CD4-positive, alpha-beta memory T cell (primary cell): ENCODE measurements around the gene SLC8A3. TPM values are rescaled to one million over a fixed set of nuclear protein-coding genes. Genes with fewer than 3 reads are reported as not detected.

Source experiments
- CTCF ChIA-PET: fragments of 350-600 bp; sonication (Branson Sonifier 250); formaldehyde crosslinking; loops from one replicate; lab custom pipeline; 2021; ENCODE audit warnings: inconsistent platforms; ENCODE audit not compliant: partially characterized antibody; lab: Charles Lee
- POLR2A ChIA-PET: fragments of 350-600 bp; sonication (Branson Sonifier 250); formaldehyde crosslinking; loops from one replicate; lab custom pipeline; 2021; ENCODE audit not compliant: partially characterized antibody; lab: Charles Lee
- DNase-seq, 5 donors: peaks; one replicate each; pipeline versions ENCODE4 v3.0.0 to v3.0.0-alpha.2; 2020 to 2022; ENCODE audit warnings: mixed read lengths in 1 of 5
- H3K27ac ChIP-seq: one replicate; pipeline ENCODE4 v1.7.0; 2013; ENCODE audit warnings: low read depth, low read length
- H3K27me3 ChIP-seq: 2 replicates; pipeline ENCODE4 v1.7.0; 2013; ENCODE audit warnings: mild to moderate bottlenecking, low read length, moderate library complexity; ENCODE audit not compliant: insufficient read depth
- H3K36me3 ChIP-seq: 2 replicates; pipeline ENCODE4 v1.7.0; 2013; ENCODE audit warnings: mild to moderate bottlenecking, low read length, moderate library complexity; ENCODE audit not compliant: insufficient read depth
- H3K4me1 ChIP-seq: 2 replicates; pipeline ENCODE4 v1.7.0; 2013; ENCODE audit warnings: mild to moderate bottlenecking, low read length, moderate library complexity; ENCODE audit not compliant: insufficient read depth
- H3K4me3 ChIP-seq, 2 donors: one replicate each; pipeline ENCODE4 v1.7.0; 2013; ENCODE audit warnings: low read length in 2 of 2, mild to moderate bottlenecking in 1 of 2
- H3K9me3 ChIP-seq, 2 donors: one replicate each; pipeline ENCODE4 v1.7.0; 2013; ENCODE audit warnings: low read length in 2 of 2, control low read depth in 1 of 2; ENCODE audit not compliant: control insufficient read depth in 1 of 2
- H3K27ac Mint-ChIP-seq, 7 donors: one replicate each; pipeline ENCODE4 v1.8.0; 2020 to 2021; ENCODE audit warnings: mixed read lengths in 7 of 7, mild to moderate bottlenecking in 6 of 7, inconsistent platforms in 3 of 7, moderate library complexity in 3 of 7
- H3K27me3 Mint-ChIP-seq, 2 donors: one replicate each; pipeline ENCODE4 v1.8.0; 2020 to 2021; ENCODE audit warnings: mixed read lengths in 2 of 2
- H3K36me3 Mint-ChIP-seq, 2 donors: one replicate each; pipeline ENCODE4 v1.8.0; 2020 to 2021; ENCODE audit warnings: mixed read lengths in 2 of 2, inconsistent platforms in 1 of 2, mild to moderate bottlenecking in 1 of 2
- H3K4me1 Mint-ChIP-seq, 4 donors: one replicate each; pipeline ENCODE4 v1.8.0; 2020 to 2021; ENCODE audit warnings: mixed read lengths in 4 of 4, mild to moderate bottlenecking in 1 of 4
- H3K4me3 Mint-ChIP-seq, 8 donors: one replicate each; pipeline ENCODE4 v1.8.0; 2020 to 2021; ENCODE audit warnings: mixed read lengths in 8 of 8, mild to moderate bottlenecking in 7 of 8, moderate library complexity in 6 of 8, inconsistent platforms in 3 of 8
- H3K9me3 Mint-ChIP-seq, 8 donors: one replicate each; pipeline ENCODE4 v1.8.0; 2020 to 2021; ENCODE audit warnings: mixed read lengths in 8 of 8, mild to moderate bottlenecking in 5 of 8, inconsistent platforms in 3 of 8, moderate library complexity in 1 of 8
- intact Hi-C: fragments of 100-400 bp; cut with micrococcal nuclease; formaldehyde crosslinking; loops from one replicate; pipeline ENCODE4 v1.15.1; 2023
- polyA plus RNA-seq, 2 donors: library from polyadenylated mRNA; unstranded; fragments of 300-500 nt; fragmentation: Illumina TruSeq; gene quantifications; one replicate each; pipeline ENCODE4 v1.2.3, GENCODE V29; 2021
- total RNA-seq, 2 experiments: library from RNA; stranded (reverse); gene quantifications; one replicate each; pipeline ENCODE4 v1.2.3, GENCODE V29; 2021

Gene SLC8A3
- total and polyA plus RNA-seq, 4 experiments from 2014 or later = not detected

DNA sequence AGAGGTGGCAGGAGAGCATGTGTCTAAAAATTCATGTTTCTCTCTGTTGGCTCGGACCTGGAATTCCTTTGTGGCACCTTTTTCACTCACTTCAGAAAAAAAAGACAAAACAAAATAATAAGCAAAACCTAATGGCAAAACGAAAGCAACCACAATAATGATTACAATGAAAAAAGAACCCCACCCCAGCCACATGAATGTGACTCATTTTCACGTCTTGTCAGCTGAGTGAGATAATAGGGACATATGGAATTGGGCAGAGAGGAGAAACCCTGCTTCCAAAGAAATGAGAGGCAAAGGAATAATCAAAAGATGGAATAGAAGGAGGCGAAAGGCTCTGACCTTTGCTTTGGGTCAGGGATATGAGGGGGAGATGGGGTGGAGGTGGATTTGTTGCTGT is 143.4 kb downstream of the SLC8A3 start:
- H3K9me3 Mint-ChIP-seq = peaks cover 0 to 2% (median 0%) of the 10 kb centered on the region in 8 donors
- Histone ChIP-seq H3K9me3 (no peaks in the 10 kb centered on the region), H3K4me3 (no peak overlapping the region), H3K27ac (no peak overlapping the region), H3K27me3 (no peaks in the 10 kb centered on the region), H3K4me1 (no peaks in the 10 kb centered on the region), H3K36me3 (no peaks in the 10 kb centered on the region)
- CTCF ChIA-PET = no interaction called here
- POLR2A ChIA-PET = no interaction called here
- H3K4me3 Mint-ChIP-seq = no peak overlapping the region
- no peaks in the 10 kb centered on the region for H3K4me1 Mint-ChIP-seq
- H3K36me3 Mint-ChIP-seq = no peaks in the 10 kb centered on the region
- peaks cover 16 to 21% of the 10 kb centered on the region in 2 donors for H3K27me3 Mint-ChIP-seq
- DNase-seq = no peak
- intact Hi-C loops = no loop called here
- no peak overlapping the region for H3K27ac Mint-ChIP-seq

DNA sequence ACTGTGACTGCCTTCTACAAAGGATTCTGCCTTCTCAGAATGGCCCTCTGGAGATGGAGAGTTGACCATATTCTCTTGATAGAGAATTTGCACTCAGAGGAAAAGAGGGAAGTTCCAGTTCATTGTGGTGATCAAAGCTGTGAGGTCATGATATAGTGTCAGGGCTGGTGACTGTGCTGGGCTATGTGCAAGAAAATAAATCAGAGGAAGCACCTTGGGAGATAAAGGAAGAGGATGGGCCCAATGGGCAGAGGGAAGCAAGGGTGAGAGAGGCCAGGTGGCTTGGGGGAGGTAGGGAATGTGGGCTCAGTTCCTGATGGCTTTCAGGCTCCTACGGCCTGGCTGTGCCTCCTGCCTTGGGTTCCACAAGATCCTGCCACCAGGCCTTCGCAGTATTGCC is 145.8 kb downstream of the SLC8A3 start:
- no peak overlapping the region for H3K27ac Mint-ChIP-seq

DNA sequence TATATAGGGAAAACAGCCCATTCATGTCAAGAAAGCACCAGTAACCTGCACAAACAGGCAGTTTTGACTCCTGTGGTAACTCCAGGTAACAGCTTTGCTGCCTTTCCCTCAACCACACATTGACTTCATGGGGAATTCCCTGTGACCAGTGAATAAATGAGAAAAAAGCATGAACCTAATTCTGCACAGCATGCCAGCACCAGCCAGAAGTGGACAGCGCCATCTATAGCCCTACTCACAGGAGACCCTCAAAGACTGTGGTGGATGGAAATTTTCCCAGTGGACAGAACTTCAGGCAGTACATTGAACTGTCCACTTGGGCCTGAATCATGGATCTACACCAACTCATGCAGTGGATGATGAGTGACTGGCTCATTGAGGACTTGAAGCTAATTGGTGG is 152.1 kb downstream of the SLC8A3 start:
- H3K36me3 Mint-ChIP-seq = no peaks in the 10 kb centered on the region
- Histone ChIP-seq H3K9me3 (no peaks in the 10 kb centered on the region), H3K36me3 (no peaks in the 10 kb centered on the region), H3K4me1 (no peaks in the 10 kb centered on the region), H3K4me3 (no peak overlapping the region), H3K27ac (no peak overlapping the region), H3K27me3 (no peaks in the 10 kb centered on the region)
- ChIA-PET CTCF (no interaction called here), POLR2A (no interaction called here)
- H3K27ac Mint-ChIP-seq = no peak overlapping the region
- peaks cover 5 to 20% of the 10 kb centered on the region in 2 donors for H3K27me3 Mint-ChIP-seq
- intact Hi-C loops = no loop called here
- no peak overlapping the region for H3K4me3 Mint-ChIP-seq
- no peaks in the 10 kb centered on the region for H3K4me1 Mint-ChIP-seq
- H3K9me3 Mint-ChIP-seq = peaks cover 0 to 5% (median 0%) of the 10 kb centered on the region in 8 donors
- DNase-seq = no peak

More for the DNA sequence above, 145.8 kb downstream of the SLC8A3 start:
- intact Hi-C loops = no loop called here
- H3K4me3 Mint-ChIP-seq = no peak overlapping the region
- H3K4me3 ChIP-seq = no peak overlapping the region
- CTCF ChIA-PET = no interaction called here
- no peak overlapping the region for H3K27ac ChIP-seq
- H3K27me3 ChIP-seq = no peaks in the 10 kb centered on the region
- H3K9me3 ChIP-seq = no peaks in the 10 kb centered on the region
- no peaks in the 10 kb centered on the region for H3K36me3 Mint-ChIP-seq
- peaks cover 0 to 5% (median 0%) of the 10 kb centered on the region in 8 donors for H3K9me3 Mint-ChIP-seq
- H3K4me1 ChIP-seq = no peaks in the 10 kb centered on the region
- peaks cover 21 to 28% of the 10 kb centered on the region in 2 donors for H3K27me3 Mint-ChIP-seq
- POLR2A ChIA-PET = no interaction called here
- H3K36me3 ChIP-seq = no peaks in the 10 kb centered on the region
- no peak for DNase-seq
- H3K4me1 Mint-ChIP-seq = no peaks in the 10 kb centered on the region

DNA sequence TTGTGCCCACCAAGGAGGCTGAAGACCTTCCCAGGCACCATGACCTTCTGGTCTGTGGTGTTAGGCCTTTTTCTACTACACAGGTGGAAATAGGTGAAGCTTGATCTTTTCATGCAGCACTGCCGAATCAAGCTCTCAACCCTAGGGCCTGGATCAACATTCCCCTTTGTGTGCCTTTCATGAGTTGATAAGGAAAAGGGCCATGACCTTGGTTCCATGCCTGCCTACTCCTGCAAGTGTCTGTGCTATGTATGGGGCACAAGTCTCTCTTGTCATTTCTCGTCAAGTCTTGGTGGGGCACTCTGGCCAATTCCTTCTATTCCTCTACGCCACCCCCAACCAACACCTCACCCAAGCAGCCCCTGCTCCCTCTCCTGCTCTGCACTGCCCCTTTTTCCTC is 154.5 kb downstream of the SLC8A3 start:
- no peaks in the 10 kb centered on the region for H3K4me1 Mint-ChIP-seq
- no peaks in the 10 kb centered on the region for H3K9me3 Mint-ChIP-seq
- Histone ChIP-seq H3K36me3 (no peaks in the 10 kb centered on the region), H3K4me3 (no peak overlapping the region), H3K4me1 (no peaks in the 10 kb centered on the region), H3K27me3 (no peaks in the 10 kb centered on the region), H3K27ac (no peak overlapping the region), H3K9me3 (no peaks in the 10 kb centered on the region)
- DNase-seq = no peak
- H3K27ac Mint-ChIP-seq = no peak overlapping the region
- ChIA-PET CTCF (no interaction called here), POLR2A (no interaction called here)
- intact Hi-C loops = no loop called here
- no peak overlapping the region for H3K4me3 Mint-ChIP-seq
- H3K27me3 Mint-ChIP-seq = peaks cover 8 to 9% of the 10 kb centered on the region in 2 donors
- H3K36me3 Mint-ChIP-seq = no peaks in the 10 kb centered on the region

DNA sequence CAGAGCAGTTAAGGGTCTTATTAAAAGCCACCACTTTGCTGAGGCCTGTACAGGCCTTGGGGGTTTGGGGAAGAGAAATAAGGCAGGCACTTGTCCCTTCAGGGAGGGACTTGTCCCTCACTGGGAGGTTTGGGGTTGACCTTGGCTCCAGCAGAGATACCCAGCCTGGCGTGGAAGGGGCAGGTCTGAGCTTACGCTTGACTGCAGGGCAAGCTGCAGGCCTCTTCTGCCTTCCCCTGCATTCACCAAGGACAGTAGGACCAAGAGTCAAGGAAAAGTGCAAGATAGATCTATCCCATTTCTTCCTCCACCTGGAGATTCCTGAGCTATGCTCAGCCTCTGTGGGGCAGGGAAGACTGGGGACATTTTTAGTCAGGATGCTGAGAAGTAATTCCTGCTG is 155.2 kb downstream of the SLC8A3 start:
- H3K36me3 Mint-ChIP-seq = no peaks in the 10 kb centered on the region
- Histone ChIP-seq H3K4me1 (no peaks in the 10 kb centered on the region), H3K27ac (no peak overlapping the region), H3K4me3 (no peak overlapping the region), H3K36me3 (no peaks in the 10 kb centered on the region), H3K27me3 (no peaks in the 10 kb centered on the region), H3K9me3 (no peaks in the 10 kb centered on the region)
- no peak for DNase-seq
- H3K4me1 Mint-ChIP-seq = no peaks in the 10 kb centered on the region
- H3K27me3 Mint-ChIP-seq = peaks cover 6 to 9% of the 10 kb centered on the region in 2 donors
- CTCF ChIA-PET = no interaction called here
- intact Hi-C loops = no loop called here
- POLR2A ChIA-PET = no interaction called here
- H3K4me3 Mint-ChIP-seq = no peak overlapping the region
- no peaks in the 10 kb centered on the region for H3K9me3 Mint-ChIP-seq
- no peak overlapping the region for H3K27ac Mint-ChIP-seq

DNA sequence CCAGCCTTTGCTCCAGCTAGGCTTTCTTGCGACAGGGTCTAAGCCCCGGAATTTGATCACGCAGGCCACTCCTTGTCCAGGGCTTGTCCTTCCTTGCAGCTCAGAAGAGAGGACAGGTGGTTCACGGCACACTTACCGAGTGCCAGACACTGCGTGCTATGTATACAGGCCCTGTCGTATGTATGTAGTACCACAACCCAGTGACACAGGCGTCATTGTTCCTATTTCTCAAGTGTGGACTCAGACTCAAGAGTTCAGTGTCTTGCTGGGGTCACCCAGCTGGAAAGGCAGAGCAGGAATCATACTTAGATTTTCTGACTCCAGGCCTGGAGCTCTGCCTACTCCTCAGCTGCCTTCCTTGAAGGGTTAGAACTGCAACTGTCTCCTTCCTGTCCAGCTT is 155.6 kb downstream of the SLC8A3 start:
- ChIA-PET POLR2A (no interaction called here), CTCF (no interaction called here)
- Mint-ChIP-seq H3K4me1 (peaks cover 0 to 2% (median under 1%) of the 10 kb centered on the region in 4 donors), H3K4me3 (no peak overlapping the region), H3K9me3 (no peaks in the 10 kb centered on the region), H3K27me3 (peaks cover 6 to 10% of the 10 kb centered on the region in 2 donors), H3K27ac (no peak overlapping the region), H3K36me3 (no peaks in the 10 kb centered on the region)
- H3K27me3 ChIP-seq = no peaks in the 10 kb centered on the region
- DNase-seq = no peak
- no peak overlapping the region for H3K4me3 ChIP-seq
- no peaks in the 10 kb centered on the region for H3K9me3 ChIP-seq
- H3K36me3 ChIP-seq = no peaks in the 10 kb centered on the region
- H3K27ac ChIP-seq = no peak overlapping the region
- H3K4me1 ChIP-seq = no peaks in the 10 kb centered on the region
- intact Hi-C loops = no loop called here

DNA sequence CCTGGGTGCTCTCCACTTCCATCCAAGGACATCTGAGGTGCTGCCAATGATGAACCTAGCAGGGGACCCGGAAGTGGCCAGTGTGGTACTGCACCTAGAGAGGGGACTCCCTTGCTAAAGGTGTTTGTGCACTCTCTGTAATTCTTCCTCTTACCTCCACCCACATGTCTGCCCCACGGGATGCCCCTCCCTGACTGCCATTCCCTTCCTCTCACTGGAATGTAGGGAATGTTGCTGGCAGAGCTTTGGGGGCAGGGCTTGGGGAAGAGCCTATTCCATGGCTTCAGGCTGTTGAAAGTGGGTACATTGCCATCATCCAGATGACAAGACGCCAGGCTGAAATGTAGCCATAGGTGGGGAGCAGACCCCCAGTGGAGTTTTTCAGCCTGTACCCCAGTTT is 156.3 kb downstream of the SLC8A3 start:
- Mint-ChIP-seq H3K27ac (no peak overlapping the region), H3K27me3 (peaks cover 6 to 10% of the 10 kb centered on the region in 2 donors), H3K36me3 (no peaks in the 10 kb centered on the region), H3K4me3 (no peak overlapping the region), H3K4me1 (peaks cover 0 to 3% (median under 1%) of the 10 kb centered on the region in 4 donors), H3K9me3 (no peaks in the 10 kb centered on the region)
- ChIA-PET POLR2A (no interaction called here), CTCF (no interaction called here)
- Histone ChIP-seq H3K27ac (no peak overlapping the region), H3K27me3 (no peaks in the 10 kb centered on the region), H3K36me3 (no peaks in the 10 kb centered on the region), H3K9me3 (no peaks in the 10 kb centered on the region), H3K4me3 (no peak overlapping the region), H3K4me1 (no peaks in the 10 kb centered on the region)
- no peak for DNase-seq
- intact Hi-C loops = no loop called here

DNA sequence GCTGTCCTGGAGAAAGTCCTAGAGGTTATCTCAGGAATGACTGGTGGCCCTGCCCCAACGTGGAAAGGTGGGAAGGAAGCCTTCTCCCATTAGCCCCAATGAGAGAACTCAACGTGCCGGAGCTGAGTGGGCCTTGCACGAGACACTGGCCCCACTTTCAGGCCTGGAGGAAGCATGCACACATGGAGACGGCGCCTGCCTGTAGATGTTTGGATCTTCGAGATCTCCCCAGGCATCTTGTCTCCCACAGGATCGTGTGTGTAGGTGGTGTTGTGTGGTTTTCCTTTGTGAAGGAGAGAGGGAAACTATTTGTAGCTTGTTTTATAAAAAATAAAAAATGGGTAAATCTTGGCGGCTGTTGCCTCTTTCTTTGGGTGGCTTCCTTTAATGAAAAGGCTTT is 156.7 kb downstream of the SLC8A3 start:
- Mint-ChIP-seq H3K36me3 (no peaks in the 10 kb centered on the region), H3K4me1 (peaks cover 0 to 3% (median under 1%) of the 10 kb centered on the region in 4 donors), H3K27ac (no peak overlapping the region), H3K4me3 (no peak overlapping the region), H3K27me3 (peaks cover 6 to 10% of the 10 kb centered on the region in 2 donors), H3K9me3 (no peaks in the 10 kb centered on the region)
- H3K9me3 ChIP-seq = no peaks in the 10 kb centered on the region
- no peaks in the 10 kb centered on the region for H3K27me3 ChIP-seq
- H3K4me3 ChIP-seq = no peak overlapping the region
- CTCF ChIA-PET = no interaction called here
- no peaks in the 10 kb centered on the region for H3K4me1 ChIP-seq
- no peaks in the 10 kb centered on the region for H3K36me3 ChIP-seq
- H3K27ac ChIP-seq = no peak overlapping the region
- intact Hi-C loops = no loop called here
- DNase-seq = no peak
- POLR2A ChIA-PET = no interaction called here
